Stimulated activated naive CD8-positive, alpha-beta T cell treated with anti-CD3 and anti-CD28 coated beads, Interleukin-15, amount 100 ng/mL, for 72 hours (primary cell): ENCODE results near the gene GJA9.

Source experiments
- ATAC-seq: fragments of 150-1000 bp; cut with Tn5 transposase; 2 replicates; pipeline ENCODE4 v1.10.0; 2021; ENCODE audit warnings: mild to moderate bottlenecking, moderate library complexity
- DNase-seq, 2 donors: peaks; one replicate each; pipeline ENCODE4 v3.0.0; 2021 to 2022
- H3K27ac Mint-ChIP-seq, 2 donors: one replicate each; pipeline ENCODE4 v1.8.0; 2022; ENCODE audit warnings: mild to moderate bottlenecking in 2 of 2, mixed read lengths in 2 of 2, moderate library complexity in 2 of 2
- H3K27me3 Mint-ChIP-seq: one replicate; pipeline ENCODE4 v1.8.0; 2022; ENCODE audit warnings: mixed read lengths
- H3K4me1 Mint-ChIP-seq: one replicate; pipeline ENCODE4 v1.8.0; 2022; ENCODE audit warnings: mild to moderate bottlenecking, mixed read lengths
- H3K4me3 Mint-ChIP-seq, 2 donors: one replicate each; pipeline ENCODE4 v1.8.0; 2022; ENCODE audit warnings: mild to moderate bottlenecking in 2 of 2, mixed read lengths in 2 of 2, moderate library complexity in 1 of 2
- H3K9me3 Mint-ChIP-seq, 2 donors: one replicate each; pipeline ENCODE4 v1.8.0; 2022; ENCODE audit warnings: mixed read lengths in 2 of 2

Gene GJA9

GRCh38 chr1:38826886-38827285, 54.5 kb downstream of the GJA9 start:
- H3K27me3 Mint-ChIP-seq, result peaks cover 59% of the 10 kb centered on the region
- no peak for DNase-seq
- ATAC-seq, result no peak
- H3K9me3 Mint-ChIP-seq, result no peaks in the 10 kb centered on the region
- H3K4me1 Mint-ChIP-seq, result no peaks in the 10 kb centered on the region
- no peak overlapping the region for H3K4me3 Mint-ChIP-seq
- H3K27ac Mint-ChIP-seq, result peak overlapping the region in 1 of 2 donors; percentile 74

GRCh38 chr1:38826262-38826661, 55.1 kb downstream of the GJA9 start:
- ATAC-seq, result no peak
- H3K27me3 Mint-ChIP-seq, result peaks cover 66% of the 10 kb centered on the region

More at GRCh38 chr1:38826262-38826661, 55.1 kb downstream of the GJA9 start:
- Mint-ChIP-seq H3K4me1 (no peaks in the 10 kb centered on the region), H3K4me3 (no peak overlapping the region), H3K9me3 (no peaks in the 10 kb centered on the region), H3K27ac (no peak overlapping the region)
- DNase-seq, result no peak
